GM06990 (cell line): ENCODE measurements around the gene CYP3A5.

Experiments
- DNase-seq: peaks from one replicate; pipeline ENCODE4 v3.0.0-alpha.2; 2011; ENCODE audit not compliant: insufficient read length; ENCODE audit errors: extremely low read depth
- H3K27me3 ChIP-seq: replicated peaks from 2 replicates; pipeline ENCODE4 v1.6.0; 2011; ENCODE audit warnings: low read length; ENCODE audit not compliant: control insufficient read depth, insufficient read depth
- H3K36me3 ChIP-seq: 2 replicates; pipeline ENCODE4 v1.5.1; 2011; ENCODE audit warnings: low read length; ENCODE audit not compliant: control insufficient read depth, insufficient read depth
- H3K4me3 ChIP-seq: replicated peaks from 2 replicates; pipeline ENCODE4 v1.5.1; 2011; ENCODE audit warnings: low read depth, mild to moderate bottlenecking, control low read depth, low read length
- CTCF ChIP-seq: IDR thresholded peaks from 2 replicates; pipeline ENCODE4 v1.5.1; 2011; ENCODE audit warnings: low read length, control low read depth, mild to moderate bottlenecking, inconsistent platforms; ENCODE audit not compliant: insufficient read depth, poor library complexity, severe bottlenecking

CYP3A5 gene

GRCh38 chr7:99631295-99632109 is 48.3 kb downstream of the CYP3A5 start:
- DNase-seq, result no peak
- no peaks in the 10 kb centered on the region for H3K27me3 ChIP-seq
- peaks cover 25% of the 10 kb centered on the region for H3K36me3 ChIP-seq
- TF ChIP-seq CTCF, result no peak
- no peak overlapping the region for H3K4me3 ChIP-seq

- peaks cover 37% of the 10 kb centered on the region for H3K36me3 ChIP-seq
- H3K4me3 ChIP-seq, result no peak overlapping the region
- DNase-seq, result no peak
- no peaks in the 10 kb centered on the region for H3K27me3 ChIP-seq
- TF ChIP-seq CTCF, result no peak
Observed at GRCh38 chr7:99629643-99630042, 50.2 kb downstream of the CYP3A5 start.

- no peak overlapping the region for H3K4me3 ChIP-seq
- no peak for TF ChIP-seq CTCF
- no peaks in the 10 kb centered on the region for H3K27me3 ChIP-seq
- DNase-seq, result no peak
- peaks cover 40% of the 10 kb centered on the region for H3K36me3 ChIP-seq
Observed at GRCh38 chr7:99628471-99629465, 51.0 kb downstream of the CYP3A5 start.

GRCh38 chr7:99627513-99627912 is 52.3 kb downstream of the CYP3A5 start:
- no peak for TF ChIP-seq CTCF
- H3K27me3 ChIP-seq, result no peaks in the 10 kb centered on the region
- no peak overlapping the region for H3K4me3 ChIP-seq
- H3K36me3 ChIP-seq, result peaks cover 42% of the 10 kb centered on the region
- DNase-seq, result no peak

GRCh38 chr7:99626661-99627060 is 53.1 kb downstream of the CYP3A5 start:
- no peaks in the 10 kb centered on the region for H3K27me3 ChIP-seq
- DNase-seq, result no peak
- no peak for TF ChIP-seq CTCF
- peaks cover 41% of the 10 kb centered on the region for H3K36me3 ChIP-seq
- H3K4me3 ChIP-seq, result no peak overlapping the region
